GM04504 (cell line): ENCODE data around the gene PDSS2.
"Not testable (repeated sequence)": the region's sequence is repeated elsewhere in the genome, so short reads cannot be mapped to it uniquely, and the experiment has no call there.

Experiments
- DNase-seq: peaks from one replicate; pipeline ENCODE4 v3.0.0-alpha.2; 2012; ENCODE audit warnings: low read depth

The PDSS2 gene

DNA sequence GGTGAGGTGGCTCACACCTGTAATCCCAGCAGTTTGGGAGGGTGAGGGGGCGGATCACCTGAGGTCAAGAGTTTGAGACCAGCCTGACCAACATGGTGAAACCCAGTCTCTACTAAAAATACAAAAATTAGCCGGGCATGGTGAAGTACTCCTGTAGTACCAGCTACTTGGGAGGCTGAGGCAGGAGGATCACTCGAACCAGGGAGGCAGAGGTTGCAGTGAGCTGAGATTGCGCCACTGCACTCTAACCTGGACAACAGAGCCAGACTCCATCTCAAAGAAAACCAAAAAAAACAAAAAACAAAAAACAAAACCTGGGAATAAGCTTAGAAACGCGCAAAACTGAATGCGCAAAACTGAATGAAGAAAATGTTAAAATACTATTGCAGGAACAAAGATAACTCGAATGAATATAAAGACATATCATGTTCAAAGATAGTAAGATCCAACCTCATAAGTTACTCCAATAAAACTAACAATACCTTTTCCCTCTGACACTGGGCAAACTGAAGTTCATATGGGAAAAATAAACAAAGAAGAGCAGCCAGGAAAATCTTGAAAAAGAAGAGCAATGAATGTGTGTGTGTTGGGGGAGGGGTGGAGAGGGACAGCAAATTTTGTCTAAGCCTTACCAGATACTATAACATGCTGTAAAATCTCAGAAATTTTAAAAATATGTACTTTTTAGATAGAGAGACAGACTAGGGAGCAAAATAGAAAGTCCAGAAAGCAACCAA lies 243.0 kb downstream of the PDSS2 start:
- DNase-seq, result no peak

DNA sequence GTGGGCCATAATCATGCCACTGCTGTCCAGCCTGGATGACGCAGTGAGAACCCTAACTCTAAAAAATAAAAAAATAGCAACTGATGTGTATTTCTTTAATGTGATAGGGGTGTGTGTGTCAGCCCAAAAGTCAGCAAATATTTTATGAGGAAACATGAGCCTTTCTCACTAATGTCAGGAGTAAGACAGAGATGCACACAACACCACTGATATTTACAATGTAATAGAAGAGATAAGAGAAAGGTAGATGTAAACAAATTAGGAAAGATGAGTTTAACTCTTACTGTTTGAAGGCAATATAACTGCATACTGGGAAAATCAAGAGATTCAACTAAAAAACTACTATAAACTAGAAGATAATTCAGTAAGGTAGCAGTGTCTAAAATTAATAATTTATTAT lies 244.0 kb downstream of the PDSS2 start:
- no peak for DNase-seq

DNA sequence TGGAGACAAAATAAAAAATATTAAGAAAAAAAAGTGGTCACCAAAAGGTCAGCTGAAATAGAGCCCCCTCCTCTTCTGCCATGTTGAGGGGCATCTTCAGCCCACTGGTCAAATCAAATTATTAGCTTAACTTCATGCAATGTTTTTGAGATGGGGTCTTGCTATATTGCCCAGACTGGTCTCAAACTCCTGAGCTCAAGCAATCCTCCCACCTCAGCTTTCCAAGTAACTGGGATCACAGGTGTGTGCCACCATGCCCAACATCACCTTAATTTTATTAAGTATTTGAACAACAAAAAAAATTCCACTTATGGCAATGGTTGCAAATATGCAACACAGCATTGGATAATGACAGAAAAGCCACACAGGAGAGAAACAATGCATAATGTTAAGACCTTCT lies 244.7 kb downstream of the PDSS2 start:
- DNase-seq, result no peak

- no peak for DNase-seq
These were observed 249.7 kb downstream of the PDSS2 start for GRCh38 chr6:107209406-107210305.

- DNase-seq, result no peak
These were observed 252.0 kb downstream of the PDSS2 start for GRCh38 chr6:107207251-107207873.

DNA sequence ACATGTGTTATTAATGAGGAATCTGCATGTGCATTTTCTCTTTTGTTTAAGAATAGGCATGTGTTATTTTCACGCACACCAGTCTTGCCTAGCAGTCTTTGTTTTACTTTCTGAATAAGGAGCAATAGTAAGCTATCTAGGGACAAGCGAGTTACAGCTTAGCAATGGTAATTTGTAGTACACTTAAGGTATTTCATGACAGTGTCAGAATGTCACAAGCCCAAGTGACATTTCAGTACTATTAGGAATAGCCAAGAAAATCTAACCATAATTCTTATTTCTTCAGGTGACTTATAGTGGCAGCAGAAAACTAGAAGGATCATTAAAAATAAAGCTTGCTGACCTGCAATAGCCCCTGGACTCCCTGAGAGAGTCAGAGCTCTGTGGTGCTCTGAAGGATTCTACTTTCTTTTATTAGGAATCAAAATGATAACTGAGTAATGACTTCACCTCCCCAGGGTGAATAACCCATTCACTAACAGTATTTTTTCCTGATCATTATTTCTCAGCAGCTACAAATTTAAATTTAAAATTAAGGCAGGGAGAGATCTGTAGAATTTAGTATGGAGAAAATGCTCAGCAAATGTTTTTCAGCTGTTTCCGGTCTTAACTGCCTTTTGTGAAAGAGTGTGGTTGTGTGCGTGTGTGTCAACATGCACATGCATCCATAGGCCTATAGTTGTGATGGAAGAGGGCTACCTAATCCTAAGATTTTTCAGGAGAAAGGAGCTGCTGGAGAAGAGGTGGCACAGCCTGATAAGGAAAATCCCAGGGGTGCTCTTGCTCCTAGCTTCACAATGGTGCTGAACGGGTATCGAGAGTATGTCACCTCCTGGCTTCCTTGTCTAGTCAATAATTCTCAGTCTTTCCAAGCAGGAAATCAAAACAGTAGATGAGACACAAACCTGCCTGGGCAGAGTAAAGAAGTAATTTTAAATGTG lies 254.0 kb downstream of the PDSS2 start:
- no peak for DNase-seq

GRCh38 chr6:107202876-107203468 lies 256.4 kb downstream of the PDSS2 start:
- no peak for DNase-seq

GRCh38 chr6:107198631-107199416 lies 260.5 kb downstream of the PDSS2 start:
- no peak for DNase-seq

- no peak for DNase-seq
These were observed 263.2 kb downstream of the PDSS2 start for GRCh38 chr6:107196152-107196551.

GRCh38 chr6:107194723-107195122 lies 264.6 kb downstream of the PDSS2 start:
- DNase-seq, result not testable (repeated sequence)

GRCh38 chr6:107192830-107193229 lies 266.5 kb downstream of the PDSS2 start:
- no peak for DNase-seq

DNA sequence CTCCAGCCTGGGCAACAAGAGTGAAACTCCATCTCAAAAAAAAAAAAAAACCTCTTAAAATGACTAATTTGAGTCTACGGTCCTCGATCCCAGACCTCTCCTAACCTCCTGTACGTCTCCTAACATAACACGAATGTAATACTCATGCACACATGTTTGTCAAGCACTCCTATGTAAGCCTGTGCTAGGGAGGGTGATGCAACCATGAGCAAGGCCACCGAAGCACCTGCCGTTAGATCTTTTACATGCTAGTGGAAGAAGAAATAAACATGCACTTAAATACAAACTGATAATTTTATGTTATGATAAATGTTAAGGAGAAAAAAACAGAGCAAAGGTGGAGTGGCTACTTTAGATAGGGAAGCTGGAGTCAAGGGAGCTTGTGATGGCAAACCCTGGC lies 271.7 kb downstream of the PDSS2 start:
- DNase-seq, result no peak

GRCh38 chr6:107186047-107186446 lies 273.3 kb downstream of the PDSS2 start:
- no peak for DNase-seq

DNA sequence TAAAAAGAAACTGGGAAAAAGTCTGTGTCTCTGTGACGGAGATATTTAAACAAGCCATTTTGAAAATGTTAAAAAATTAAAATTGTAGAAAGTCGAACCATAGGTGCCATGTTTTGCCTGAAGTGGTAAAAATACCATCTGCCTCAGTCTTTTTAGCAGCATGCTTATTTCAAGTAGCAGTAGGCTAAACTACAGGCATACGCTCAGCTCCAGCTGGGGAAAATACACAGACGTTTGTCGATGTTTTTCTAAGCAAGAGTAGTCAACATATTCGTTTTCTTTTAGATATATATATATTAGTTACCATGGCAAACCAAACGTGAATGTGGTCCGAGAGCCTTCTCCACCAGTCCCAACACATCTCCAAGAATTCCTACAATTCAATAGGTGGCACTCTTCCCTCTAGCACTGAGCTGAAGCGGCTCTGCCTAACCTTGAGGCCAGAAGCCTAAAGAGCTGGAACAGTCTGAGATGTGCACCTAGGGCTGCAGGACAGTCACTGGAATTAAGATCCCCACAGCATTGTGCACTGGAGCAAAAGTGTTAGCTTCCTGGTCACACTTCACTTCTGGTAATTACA lies 273.9 kb downstream of the PDSS2 start:
- DNase-seq, result no peak

GRCh38 chr6:107184435-107184834 lies 274.9 kb downstream of the PDSS2 start:
- no peak for DNase-seq

DNA sequence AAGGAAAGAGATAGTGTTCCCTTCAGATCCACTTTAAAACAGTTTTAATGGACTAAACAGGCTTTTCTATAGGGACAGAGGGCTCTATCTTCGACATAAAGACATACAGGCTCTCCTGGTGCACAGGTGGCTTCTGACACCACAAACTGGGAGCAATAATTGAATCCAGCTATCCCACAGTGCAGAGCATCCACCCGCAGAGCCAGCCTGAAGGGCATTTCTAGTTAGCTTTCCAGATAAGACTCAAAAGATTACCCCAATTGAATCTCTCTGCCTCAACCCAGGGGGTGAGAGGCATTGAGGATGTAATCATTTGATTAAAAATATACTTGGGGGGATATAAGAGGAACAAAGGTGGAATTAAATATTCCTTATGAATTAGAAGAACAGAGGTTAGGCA lies 279.3 kb downstream of the PDSS2 start:
- no peak for DNase-seq

DNA sequence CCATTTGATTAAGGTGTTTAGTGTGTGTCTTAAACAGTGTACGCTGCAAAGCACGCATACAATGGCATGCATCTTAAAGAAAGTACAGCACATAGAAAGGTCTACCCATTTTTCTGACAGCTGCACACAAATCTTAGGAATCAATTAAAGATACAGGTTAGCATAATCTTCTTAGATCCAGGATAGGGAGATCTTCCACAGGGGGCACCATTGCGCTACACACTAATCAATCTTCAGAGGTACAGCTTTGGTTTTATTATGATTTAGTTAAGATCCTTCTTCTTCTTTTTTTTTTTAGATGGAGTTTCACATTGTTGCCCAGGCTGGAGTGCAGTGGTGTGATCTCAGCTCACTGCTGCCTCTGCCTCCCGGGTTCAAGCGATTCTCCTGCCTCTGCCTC lies 280.4 kb downstream of the PDSS2 start:
- DNase-seq, result no peak

DNA sequence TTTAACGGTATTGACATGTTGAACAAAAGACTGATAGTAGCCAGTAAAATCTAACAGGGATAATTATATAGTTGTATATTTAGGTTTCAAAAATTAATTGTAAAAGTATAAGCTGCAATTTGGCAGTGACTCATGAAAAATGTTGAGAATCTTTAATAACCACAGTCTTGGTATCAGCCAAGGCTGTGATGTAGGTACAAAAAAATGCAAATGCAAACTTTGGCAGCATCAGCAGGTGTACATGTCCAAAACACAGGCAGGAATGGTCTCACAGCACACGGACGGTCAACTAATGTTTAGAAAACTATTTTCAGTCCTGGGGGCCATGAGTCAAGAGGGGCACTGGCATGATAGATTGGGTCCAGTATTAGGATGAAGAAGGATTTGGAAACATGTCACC lies 285.6 kb downstream of the PDSS2 start:
- no peak for DNase-seq

DNA sequence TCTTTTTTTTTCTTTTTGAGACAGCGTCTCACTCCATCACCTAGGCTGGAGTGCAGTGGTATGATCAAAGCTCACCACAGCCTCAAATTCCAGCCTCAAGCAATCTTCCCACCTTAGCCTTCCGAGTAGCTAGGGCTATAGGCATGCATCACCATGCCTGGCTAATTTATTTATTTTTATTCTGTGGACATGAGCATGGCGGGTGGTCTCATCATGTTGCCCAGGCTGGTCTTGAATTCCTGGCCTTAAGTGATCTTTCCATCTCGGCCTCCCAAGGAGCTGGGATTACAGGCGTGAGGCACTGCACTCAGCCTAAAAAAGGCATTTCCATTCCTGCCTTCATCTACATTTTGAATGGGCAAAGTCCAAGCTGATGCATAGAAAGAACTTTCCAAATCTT lies 287.9 kb downstream of the PDSS2 start:
- no peak for DNase-seq

DNA sequence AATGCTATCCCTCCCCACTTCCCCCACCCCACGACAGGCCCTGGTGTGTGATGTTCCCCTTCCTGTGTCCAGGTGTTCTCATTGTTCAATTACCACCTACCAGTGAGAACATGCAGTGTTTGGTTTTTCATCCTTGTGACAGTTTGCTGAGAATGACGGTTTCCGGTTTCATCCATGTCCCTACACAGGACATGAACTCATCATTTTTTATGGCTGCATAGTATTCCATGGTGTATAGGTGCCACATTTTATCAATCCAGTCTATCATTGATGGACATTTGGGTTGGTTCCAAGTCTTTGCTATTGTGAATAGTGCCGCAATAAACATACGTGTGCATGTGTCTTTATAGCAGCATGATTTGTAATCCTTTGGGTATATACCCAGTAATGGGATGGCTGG lies 295.1 kb downstream of the PDSS2 start:
- DNase-seq, result not testable (repeated sequence)
